HEK293 (cell line): Measurements from ENCODE around the gene KCNMB2.

Source experiments
- GLI4 ChIP-seq: fragments of 450-650 bp; formaldehyde crosslinking; IDR thresholded peaks from 2 replicates; pipeline ENCODE4 v1.5.1; 2016; ENCODE audit warnings: missing biosample characterization, missing genetic modification characterization
- HOXD13 ChIP-seq: sonication (generic); formaldehyde crosslinking; IDR thresholded peaks from 2 replicates; pipeline ENCODE4 v1.8.0; 2022; ENCODE audit warnings: missing genetic modification reagents, borderline replicate concordance
- KLF16 ChIP-seq: fragments of 450-650 bp; formaldehyde crosslinking; IDR thresholded peaks from 2 replicates; pipeline ENCODE4 v1.5.1; 2017; ENCODE audit warnings: missing biosample characterization, missing genetic modification characterization
- SETDB1 ChIP-seq: IDR thresholded peaks from one replicate; pipeline ENCODE4 v1.6.1; 2017; ENCODE audit warnings: mild to moderate bottlenecking, low read length, moderate library complexity, mixed read lengths; ENCODE audit not compliant: insufficient read length
- YY1 ChIP-seq: fragments of 450-650 bp; formaldehyde crosslinking; IDR thresholded peaks from 2 replicates; pipeline ENCODE4 v1.5.1; 2018; ENCODE audit warnings: missing biosample characterization, missing genetic modification characterization
- ZNF239 ChIP-seq: fragments of 450-650 bp; formaldehyde crosslinking; IDR thresholded peaks from 2 replicates; pipeline ENCODE4 v1.5.1; 2016; ENCODE audit warnings: missing biosample characterization, missing genetic modification characterization
- ZNF24 ChIP-seq: fragments of 450-650 bp; formaldehyde crosslinking; IDR thresholded peaks from 2 replicates; pipeline ENCODE4 v1.5.1; 2016; ENCODE audit warnings: missing biosample characterization, missing genetic modification characterization
- ZNF514 ChIP-seq: fragments of 450-650 bp; formaldehyde crosslinking; IDR thresholded peaks from 2 replicates; pipeline ENCODE4 v1.5.1; 2016; ENCODE audit warnings: missing biosample characterization, missing genetic modification characterization
- ZNF544 ChIP-seq: fragments of 450-650 bp; formaldehyde crosslinking; IDR thresholded peaks from 2 replicates; pipeline ENCODE4 v1.5.0; 2017; ENCODE audit warnings: missing biosample characterization, missing genetic modification characterization
- ZNF548 ChIP-seq: fragments of 450-650 bp; formaldehyde crosslinking; IDR thresholded peaks from 2 replicates; pipeline ENCODE4 v1.5.1; 2016; ENCODE audit warnings: missing biosample characterization, missing genetic modification characterization
- ZNF776 ChIP-seq: fragments of 450-650 bp; formaldehyde crosslinking; IDR thresholded peaks from 2 replicates; pipeline ENCODE4 v1.5.0; 2017; ENCODE audit warnings: missing biosample characterization, missing genetic modification characterization, borderline replicate concordance
- TF ChIP-seq, protein P1 (sequence below): fragments of 450-650 bp; formaldehyde crosslinking; IDR thresholded peaks from 2 replicates; pipeline ENCODE4 v1.5.1; 2016; ENCODE audit warnings: missing biosample characterization, missing genetic modification characterization
- TF ChIP-seq, protein P2 (sequence below): fragments of 450-650 bp; formaldehyde crosslinking; IDR thresholded peaks from 2 replicates; pipeline ENCODE4 v1.5.1; 2016; ENCODE audit warnings: missing biosample characterization, missing genetic modification characterization
- TF ChIP-seq, protein P3 (sequence below): fragments of 450-650 bp; formaldehyde crosslinking; IDR thresholded peaks from 2 replicates; pipeline ENCODE4 v1.5.1; 2016; ENCODE audit warnings: missing biosample characterization, missing genetic modification characterization

DNA sequence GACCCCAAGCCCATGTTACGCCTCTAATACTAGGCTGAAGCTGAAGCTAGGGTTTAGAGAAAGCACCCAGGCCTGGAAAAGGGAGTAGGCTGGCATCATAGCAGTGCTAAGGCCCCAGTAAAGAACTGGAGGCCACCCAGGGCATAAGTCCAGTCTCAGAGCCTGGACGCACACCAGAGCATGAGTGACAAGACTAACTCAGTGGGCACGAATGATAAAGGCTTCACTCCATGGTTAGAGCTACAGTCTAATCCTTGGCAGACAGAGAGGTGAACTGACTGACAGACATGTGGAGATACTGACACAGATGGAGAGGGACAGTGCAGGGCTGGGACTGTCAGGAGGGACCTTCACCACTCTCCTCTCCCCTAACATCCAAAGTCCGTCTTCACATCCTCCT is 139.8 kb downstream of the KCNMB2 start:
- TF ChIP-seq ZNF548 (tag by site-specific recombination) (no peak), ZNF776 (tag by site-specific recombination) (no peak), ZNF24 (no peak), YY1 (tag by site-specific recombination) (no peak), GLI4 (no peak), SETDB1 (no peak), ZNF544 (tag by site-specific recombination) (no peak), ZNF239 (tag by site-specific recombination) (no peak), KLF16 (no peak), ZNF514 (tag by site-specific recombination) (no peak), HOXD13 (CRISPR knock-in tag) (no peak)
- TF ChIP-seq, protein P1, sequence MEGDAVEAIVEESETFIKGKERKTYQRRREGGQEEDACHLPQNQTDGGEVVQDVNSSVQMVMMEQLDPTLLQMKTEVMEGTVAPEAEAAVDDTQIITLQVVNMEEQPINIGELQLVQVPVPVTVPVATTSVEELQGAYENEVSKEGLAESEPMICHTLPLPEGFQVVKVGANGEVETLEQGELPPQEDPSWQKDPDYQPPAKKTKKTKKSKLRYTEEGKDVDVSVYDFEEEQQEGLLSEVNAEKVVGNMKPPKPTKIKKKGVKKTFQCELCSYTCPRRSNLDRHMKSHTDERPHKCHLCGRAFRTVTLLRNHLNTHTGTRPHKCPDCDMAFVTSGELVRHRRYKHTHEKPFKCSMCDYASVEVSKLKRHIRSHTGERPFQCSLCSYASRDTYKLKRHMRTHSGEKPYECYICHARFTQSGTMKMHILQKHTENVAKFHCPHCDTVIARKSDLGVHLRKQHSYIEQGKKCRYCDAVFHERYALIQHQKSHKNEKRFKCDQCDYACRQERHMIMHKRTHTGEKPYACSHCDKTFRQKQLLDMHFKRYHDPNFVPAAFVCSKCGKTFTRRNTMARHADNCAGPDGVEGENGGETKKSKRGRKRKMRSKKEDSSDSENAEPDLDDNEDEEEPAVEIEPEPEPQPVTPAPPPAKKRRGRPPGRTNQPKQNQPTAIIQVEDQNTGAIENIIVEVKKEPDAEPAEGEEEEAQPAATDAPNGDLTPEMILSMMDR: no peak
- TF ChIP-seq, protein P2, sequence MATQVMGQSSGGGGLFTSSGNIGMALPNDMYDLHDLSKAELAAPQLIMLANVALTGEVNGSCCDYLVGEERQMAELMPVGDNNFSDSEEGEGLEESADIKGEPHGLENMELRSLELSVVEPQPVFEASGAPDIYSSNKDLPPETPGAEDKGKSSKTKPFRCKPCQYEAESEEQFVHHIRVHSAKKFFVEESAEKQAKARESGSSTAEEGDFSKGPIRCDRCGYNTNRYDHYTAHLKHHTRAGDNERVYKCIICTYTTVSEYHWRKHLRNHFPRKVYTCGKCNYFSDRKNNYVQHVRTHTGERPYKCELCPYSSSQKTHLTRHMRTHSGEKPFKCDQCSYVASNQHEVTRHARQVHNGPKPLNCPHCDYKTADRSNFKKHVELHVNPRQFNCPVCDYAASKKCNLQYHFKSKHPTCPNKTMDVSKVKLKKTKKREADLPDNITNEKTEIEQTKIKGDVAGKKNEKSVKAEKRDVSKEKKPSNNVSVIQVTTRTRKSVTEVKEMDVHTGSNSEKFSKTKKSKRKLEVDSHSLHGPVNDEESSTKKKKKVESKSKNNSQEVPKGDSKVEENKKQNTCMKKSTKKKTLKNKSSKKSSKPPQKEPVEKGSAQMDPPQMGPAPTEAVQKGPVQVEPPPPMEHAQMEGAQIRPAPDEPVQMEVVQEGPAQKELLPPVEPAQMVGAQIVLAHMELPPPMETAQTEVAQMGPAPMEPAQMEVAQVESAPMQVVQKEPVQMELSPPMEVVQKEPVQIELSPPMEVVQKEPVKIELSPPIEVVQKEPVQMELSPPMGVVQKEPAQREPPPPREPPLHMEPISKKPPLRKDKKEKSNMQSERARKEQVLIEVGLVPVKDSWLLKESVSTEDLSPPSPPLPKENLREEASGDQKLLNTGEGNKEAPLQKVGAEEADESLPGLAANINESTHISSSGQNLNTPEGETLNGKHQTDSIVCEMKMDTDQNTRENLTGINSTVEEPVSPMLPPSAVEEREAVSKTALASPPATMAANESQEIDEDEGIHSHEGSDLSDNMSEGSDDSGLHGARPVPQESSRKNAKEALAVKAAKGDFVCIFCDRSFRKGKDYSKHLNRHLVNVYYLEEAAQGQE (tag by site-specific recombination): no peak
- TF ChIP-seq, protein P3, sequence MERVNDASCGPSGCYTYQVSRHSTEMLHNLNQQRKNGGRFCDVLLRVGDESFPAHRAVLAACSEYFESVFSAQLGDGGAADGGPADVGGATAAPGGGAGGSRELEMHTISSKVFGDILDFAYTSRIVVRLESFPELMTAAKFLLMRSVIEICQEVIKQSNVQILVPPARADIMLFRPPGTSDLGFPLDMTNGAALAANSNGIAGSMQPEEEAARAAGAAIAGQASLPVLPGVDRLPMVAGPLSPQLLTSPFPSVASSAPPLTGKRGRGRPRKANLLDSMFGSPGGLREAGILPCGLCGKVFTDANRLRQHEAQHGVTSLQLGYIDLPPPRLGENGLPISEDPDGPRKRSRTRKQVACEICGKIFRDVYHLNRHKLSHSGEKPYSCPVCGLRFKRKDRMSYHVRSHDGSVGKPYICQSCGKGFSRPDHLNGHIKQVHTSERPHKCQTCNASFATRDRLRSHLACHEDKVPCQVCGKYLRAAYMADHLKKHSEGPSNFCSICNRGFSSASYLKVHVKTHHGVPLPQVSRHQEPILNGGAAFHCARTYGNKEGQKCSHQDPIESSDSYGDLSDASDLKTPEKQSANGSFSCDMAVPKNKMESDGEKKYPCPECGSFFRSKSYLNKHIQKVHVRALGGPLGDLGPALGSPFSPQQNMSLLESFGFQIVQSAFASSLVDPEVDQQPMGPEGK (tag by site-specific recombination): no peak
